Large intestine (tissue), 3 donors: ENCODE results near the gene SLC18A3. TPM values are rescaled to one million over a fixed set of nuclear protein-coding genes. Genes with fewer than 3 reads are reported as not detected.

Source experiments
- DNase-seq, 2 donors: peaks; one replicate each; pipeline versions ENCODE4 v3.0.0 to v3.0.0-alpha.2; 2013
- H3K27ac ChIP-seq: one replicate; pipeline ENCODE4 v1.5.1; 2013; ENCODE audit warnings: low read length
- H3K27me3 ChIP-seq: 2 replicates; pipeline ENCODE4 v1.6.1; 2013; ENCODE audit warnings: low read length; ENCODE audit not compliant: control insufficient read depth, insufficient read depth
- H3K36me3 ChIP-seq: 2 replicates; pipeline ENCODE4 v1.6.1; 2013; ENCODE audit warnings: low read length; ENCODE audit not compliant: control insufficient read depth, insufficient read depth
- H3K4me1 ChIP-seq: one replicate; pipeline ENCODE4 v1.6.1; 2013; ENCODE audit warnings: low read length; ENCODE audit not compliant: control insufficient read depth, insufficient read depth
- H3K4me3 ChIP-seq: one replicate; pipeline ENCODE4 v1.5.1; 2013; ENCODE audit warnings: low read length
- H3K9me3 ChIP-seq: one replicate; pipeline ENCODE4 v1.6.1; 2013; ENCODE audit warnings: mild to moderate bottlenecking, low read depth, low read length, moderate library complexity; ENCODE audit not compliant: control insufficient read depth
- WGBS: methylation state at CpG from one replicate; pipeline ENCODE4 v1.1.5; 2013; ENCODE audit warnings: low lambda C conversion rate; ENCODE audit not compliant: insufficient coverage; 5-methylcytosine and 5-hydroxymethylcytosine counted together
- polyA plus RNA-seq: library from polyadenylated mRNA; unstranded; fragments of 120-200 nt; gene quantifications from one replicate; pipeline ENCODE4 v1.2.1, GENCODE V29; 2013

SLC18A3 gene
- polyA plus RNA-seq, 1 donor, result 3.5 TPM

- Histone ChIP-seq H3K9me3 (no peaks in the 10 kb centered on the region), H3K27ac (no peak overlapping the region), H3K4me3 (no peak overlapping the region), H3K27me3 (peaks cover 8% of the 10 kb centered on the region), H3K36me3 (no peaks in the 10 kb centered on the region), H3K4me1 (no peaks in the 10 kb centered on the region)
- no peak for DNase-seq
- no CpG with 5 or more reads among the region's 10 CpGs for WGBS
These were observed 15.0 kb upstream of the SLC18A3 start for GRCh38 chr10:49595003-49595712.

GRCh38 chr10:49595713-49596492 lies 14.2 kb upstream of the SLC18A3 start:
- H3K36me3 ChIP-seq, result no peaks in the 10 kb centered on the region
- no peak for DNase-seq
- H3K4me3 ChIP-seq, result no peak overlapping the region
- H3K27ac ChIP-seq, result no peak overlapping the region
- H3K27me3 ChIP-seq, result peaks cover 11% of the 10 kb centered on the region
- H3K4me1 ChIP-seq, result no peaks in the 10 kb centered on the region
- no peaks in the 10 kb centered on the region for H3K9me3 ChIP-seq
- 80% methylated on average over 1 of the region's 13 CpGs for WGBS

- H3K36me3 ChIP-seq, result no peaks in the 10 kb centered on the region
- H3K4me1 ChIP-seq, result no peaks in the 10 kb centered on the region
- H3K4me3 ChIP-seq, result no peak overlapping the region
- no CpG with 5 or more reads among the region's 3 CpGs for WGBS
- H3K27ac ChIP-seq, result no peak overlapping the region
- peaks cover 8% of the 10 kb centered on the region for H3K27me3 ChIP-seq
- DNase-seq, result peak in 1 of 2 donors; percentile 22
- no peaks in the 10 kb centered on the region for H3K9me3 ChIP-seq
These were observed 13.7 kb upstream of the SLC18A3 start for GRCh38 chr10:49596493-49596809.

- Histone ChIP-seq H3K4me3 (no peak overlapping the region), H3K9me3 (no peaks in the 10 kb centered on the region), H3K4me1 (no peaks in the 10 kb centered on the region), H3K27me3 (peaks cover 8% of the 10 kb centered on the region), H3K27ac (no peak overlapping the region), H3K36me3 (no peaks in the 10 kb centered on the region)
- no CpG with 5 or more reads among the region's 3 CpGs for WGBS
- no peak for DNase-seq
These were observed 13.3 kb upstream of the SLC18A3 start for GRCh38 chr10:49596836-49597235.

- H3K27me3 ChIP-seq, result peaks cover 8% of the 10 kb centered on the region
- no peaks in the 10 kb centered on the region for H3K9me3 ChIP-seq
- no peak for DNase-seq
- H3K4me1 ChIP-seq, result no peaks in the 10 kb centered on the region
- H3K4me3 ChIP-seq, result no peak overlapping the region
- WGBS, result 100% methylated on average over 1 of the region's 11 CpGs
- H3K36me3 ChIP-seq, result no peaks in the 10 kb centered on the region
- H3K27ac ChIP-seq, result no peak overlapping the region
These were observed 12.5 kb upstream of the SLC18A3 start for GRCh38 chr10:49597426-49598163.

- no peaks in the 10 kb centered on the region for H3K36me3 ChIP-seq
- H3K4me3 ChIP-seq, result no peak overlapping the region
- peaks cover 8% of the 10 kb centered on the region for H3K27me3 ChIP-seq
- H3K4me1 ChIP-seq, result no peaks in the 10 kb centered on the region
- H3K9me3 ChIP-seq, result no peaks in the 10 kb centered on the region
- DNase-seq, result no peak
- H3K27ac ChIP-seq, result no peak overlapping the region
- no CpG with 5 or more reads among the region's 8 CpGs for WGBS
These were observed 11.8 kb upstream of the SLC18A3 start for GRCh38 chr10:49598164-49598856.

- no peak overlapping the region for H3K27ac ChIP-seq
- no CpG with 5 or more reads among the region's 4 CpGs for WGBS
These were observed 11.1 kb upstream of the SLC18A3 start for GRCh38 chr10:49598986-49599385.

GRCh38 chr10:49599546-49599945 lies 10.6 kb upstream of the SLC18A3 start:
- DNase-seq, result no peak
- Histone ChIP-seq H3K27ac (no peak overlapping the region), H3K4me3 (no peak overlapping the region), H3K9me3 (no peaks in the 10 kb centered on the region), H3K27me3 (peaks cover 13% of the 10 kb centered on the region), H3K36me3 (no peaks in the 10 kb centered on the region), H3K4me1 (no peaks in the 10 kb centered on the region)
- no CpG with 5 or more reads among the region's 3 CpGs for WGBS

More at GRCh38 chr10:49598986-49599385, 11.1 kb upstream of the SLC18A3 start:
- Histone ChIP-seq H3K27me3 (peaks cover 10% of the 10 kb centered on the region), H3K4me1 (no peaks in the 10 kb centered on the region), H3K36me3 (no peaks in the 10 kb centered on the region), H3K9me3 (no peaks in the 10 kb centered on the region), H3K4me3 (no peak overlapping the region)
- no peak for DNase-seq

- H3K36me3 ChIP-seq, result no peaks in the 10 kb centered on the region
- no peaks in the 10 kb centered on the region for H3K9me3 ChIP-seq
- H3K4me1 ChIP-seq, result no peaks in the 10 kb centered on the region
- peaks cover 16% of the 10 kb centered on the region for H3K27me3 ChIP-seq
- no peak overlapping the region for H3K4me3 ChIP-seq
- no CpG with 5 or more reads among the region's 8 CpGs for WGBS
- no peak for DNase-seq
- no peak overlapping the region for H3K27ac ChIP-seq
These were observed 10.1 kb upstream of the SLC18A3 start for GRCh38 chr10:49600046-49600445.

GRCh38 chr10:49600781-49601400 lies 9.2 kb upstream of the SLC18A3 start:
- peaks cover 23% of the 10 kb centered on the region for H3K27me3 ChIP-seq
- no CpG with 5 or more reads among the region's 4 CpGs for WGBS

More at GRCh38 chr10:49600781-49601400, 9.2 kb upstream of the SLC18A3 start:
- Histone ChIP-seq H3K36me3 (no peaks in the 10 kb centered on the region), H3K4me3 (no peak overlapping the region), H3K9me3 (no peaks in the 10 kb centered on the region), H3K27ac (no peak overlapping the region), H3K4me1 (no peaks in the 10 kb centered on the region)
- DNase-seq, result no peak
